ENCODE data around the gene SMIM13.

SMIM13 gene

GRCh38 chr6:11093626-11094410, at the start of gene SMIM13:
Gene SMIM13 (plus strand): TSS chr6:11093834. CDS start chr6:11094314, 480 bp downstream.
- peak; percentile 99 for DNase-seq

- peak; percentile 76 for DNase-seq
Measured at GRCh38 chr6:11043961-11044711, 49.5 kb upstream of the SMIM13 start, which contains the start of gene ELOVL2. Gene ELOVL2 (minus strand): TSS chr6:11044305. CDS start chr6:11044230, 75 bp downstream.

- no peak for DNase-seq
Measured at GRCh38 chr6:11044712-11045167, 48.9 kb upstream of the SMIM13 start.

- DNase-seq: no peak
Measured at GRCh38 chr6:11050731-11051130, 42.9 kb upstream of the SMIM13 start.

- DNase-seq: no peak
Measured at GRCh38 chr6:11053307-11053706, 40.3 kb upstream of the SMIM13 start.

GRCh38 chr6:11054722-11055121, 38.9 kb upstream of the SMIM13 start:
- DNase-seq: no peak

GRCh38 chr6:11055127-11055627, 38.5 kb upstream of the SMIM13 start:
- DNase-seq: no peak

- DNase-seq: no peak
Measured at GRCh38 chr6:11056871-11057270, 36.8 kb upstream of the SMIM13 start.

- DNase-seq: no peak
Measured at GRCh38 chr6:11058406-11058805, 35.2 kb upstream of the SMIM13 start.

- no peak for DNase-seq
Measured at GRCh38 chr6:11062083-11062482, 31.6 kb upstream of the SMIM13 start.

- DNase-seq: no peak
Measured at GRCh38 chr6:11062715-11063114, 30.9 kb upstream of the SMIM13 start.

GRCh38 chr6:11064836-11065235, 28.8 kb upstream of the SMIM13 start:
- no peak for DNase-seq

- DNase-seq: no peak
Measured at GRCh38 chr6:11065436-11066202, 28.0 kb upstream of the SMIM13 start.

GRCh38 chr6:11066505-11067347, 26.9 kb upstream of the SMIM13 start:
- no peak for DNase-seq

GRCh38 chr6:11067348-11067747, 26.3 kb upstream of the SMIM13 start:
- DNase-seq: peak; percentile 81

- DNase-seq: no peak
Measured at GRCh38 chr6:11069760-11070159, 23.9 kb upstream of the SMIM13 start.

GRCh38 chr6:11072101-11072500, 21.5 kb upstream of the SMIM13 start:
- DNase-seq: no peak

- DNase-seq: no peak
Measured at GRCh38 chr6:11076540-11076939, 17.1 kb upstream of the SMIM13 start.

GRCh38 chr6:11078266-11078665, 15.4 kb upstream of the SMIM13 start:
- no peak for DNase-seq

GRCh38 chr6:11080296-11080695, 13.3 kb upstream of the SMIM13 start:
- no peak for DNase-seq

GRCh38 chr6:11083491-11083890, 10.1 kb upstream of the SMIM13 start:
- no peak for DNase-seq

GRCh38 chr6:11083956-11084355, 9.7 kb upstream of the SMIM13 start:
- DNase-seq: no peak
